Fibroblast of the aortic adventitia (primary cell): ENCODE data around the gene MCRIP1. TPM values are rescaled to one million over a fixed set of nuclear protein-coding genes. Genes with fewer than 3 reads are reported as not detected.

ENCODE experiments used
- DNase-seq: peaks from one replicate; pipeline ENCODE4 v3.0.0-alpha.2; 2010; ENCODE audit warnings: low read depth
- H3K4me3 ChIP-seq: 2 replicates; pipeline ENCODE4 v1.5.1; 2011; ENCODE audit warnings: low read depth, mild to moderate bottlenecking, control low read depth, low read length, moderate library complexity
- CTCF ChIP-seq: IDR thresholded peaks from 2 replicates; pipeline ENCODE4 v1.5.1; 2011; ENCODE audit warnings: mild to moderate bottlenecking, low read length, control low read depth, inconsistent platforms; ENCODE audit not compliant: insufficient read depth
- total RNA-seq: library from RNA; depleted of rRNA; stranded (reverse); fragments of >200 nt; gene quantifications from 2 replicates; pipeline ENCODE4 v1.2.3, GENCODE V29; 2012; ENCODE audit warnings: low replicate concordance

Gene MCRIP1
- total RNA-seq, 1 donor, result 130 TPM

GRCh38 chr17:81807210-81807719, 25.8 kb downstream of the MCRIP1 start:
- TF ChIP-seq CTCF, result no peak
- DNase-seq, result no peak

GRCh38 chr17:81806461-81807209, 26.5 kb downstream of the MCRIP1 start:
- H3K4me3 ChIP-seq, result no peak overlapping the region
- DNase-seq, result no peak
- TF ChIP-seq CTCF, result no peak

More at GRCh38 chr17:81807210-81807719, 25.8 kb downstream of the MCRIP1 start:
- no peak overlapping the region for H3K4me3 ChIP-seq

- TF ChIP-seq CTCF, result no peak
- DNase-seq, result no peak
- H3K4me3 ChIP-seq, result no peak overlapping the region
Measured at GRCh38 chr17:81805707-81806460, 27.2 kb downstream of the MCRIP1 start.

- no peak overlapping the region for H3K4me3 ChIP-seq
- no peak for DNase-seq
- TF ChIP-seq CTCF, result no peak
Measured at GRCh38 chr17:81804559-81805399, 28.3 kb downstream of the MCRIP1 start.

- no peak within 1 kb of the TSS for H3K4me3 ChIP-seq
- DNase-seq, result no peak
- no peak for TF ChIP-seq CTCF
Measured at GRCh38 chr17:81803728-81804558, 29.1 kb downstream of the MCRIP1 start, which contains the start of gene GCGR. GCGR (plus strand) TSS chr17:81804150; CDS start chr17:81809019, 4,869 bp downstream.
